DND-41 (cell line): ENCODE data around the gene HIC1.
A peak's percentile ranks its signal among the peaks of the same experiment; 100 is the strongest.

ENCODE experiments used
- ATAC-seq: fragments of 200-7000 bp; cut with Tn5 transposase; 3 replicates; pipeline ENCODE4 v1.9.1; 2021; ENCODE audit warnings: low read depth; ENCODE audit not compliant: insufficient read depth
- DNase-seq: peaks from one replicate; pipeline ENCODE4 v3.0.0-alpha.2; 2020
- H2AFZ ChIP-seq: 2 replicates; pipeline ENCODE4 v1.6.0; 2012; ENCODE audit warnings: low read depth, low read length
- H3K27ac ChIP-seq: 2 replicates; pipeline ENCODE4 v1.5.1; 2012; ENCODE audit warnings: low read length, inconsistent platforms
- H3K27me3 ChIP-seq: fragments of 200-600 bp; sonication (generic); 2 replicates; pipeline ENCODE4 v1.6.0; 2012; ENCODE audit warnings: low read length, mild to moderate bottlenecking, inconsistent platforms; ENCODE audit not compliant: insufficient read depth, poor library complexity
- H3K36me3 ChIP-seq: 2 replicates; pipeline ENCODE4 v1.5.1; 2012; ENCODE audit warnings: low read length, inconsistent platforms; ENCODE audit not compliant: insufficient read depth
- H3K4me1 ChIP-seq: 2 replicates; pipeline ENCODE4 v1.5.1; 2012; ENCODE audit warnings: mild to moderate bottlenecking, low read length; ENCODE audit not compliant: insufficient read depth
- H3K4me2 ChIP-seq: 2 replicates; pipeline ENCODE4 v1.6.0; 2012; ENCODE audit warnings: mild to moderate bottlenecking, moderate library complexity, low read length, inconsistent platforms; ENCODE audit not compliant: insufficient read depth
- H3K4me3 ChIP-seq, 2 experiments: fragments of 200-600 bp in 1 of 2; shearing (Covaris generic) in 1 of 2; 2 replicates each; pipeline ENCODE4 v1.5.1; 2012 to 2016; ENCODE audit warnings: inconsistent platforms in 2 of 2, low read length in 2 of 2, mild to moderate bottlenecking in 2 of 2, low read depth in 1 of 2, moderate library complexity in 1 of 2
- H3K79me2 ChIP-seq: 2 replicates; pipeline ENCODE4 v1.6.0; 2012; ENCODE audit warnings: low read length, inconsistent platforms; ENCODE audit not compliant: insufficient read depth
- H3K9ac ChIP-seq: 2 replicates; pipeline ENCODE4 v1.6.0; 2012; ENCODE audit warnings: low read depth, mild to moderate bottlenecking, inconsistent platforms, low read length, moderate library complexity
- H3K9me3 ChIP-seq: 2 replicates; pipeline ENCODE4 v1.5.1; 2012; ENCODE audit warnings: low read length, moderate library complexity, mild to moderate bottlenecking, inconsistent platforms; ENCODE audit not compliant: insufficient read depth, severe bottlenecking
- H4K20me1 ChIP-seq: 2 replicates; pipeline ENCODE4 v1.6.0; 2012; ENCODE audit warnings: low read length; ENCODE audit not compliant: insufficient read depth
- CTCF ChIP-seq: IDR thresholded peaks from 2 replicates; pipeline ENCODE4 v1.5.1; 2012; ENCODE audit warnings: borderline replicate concordance, low read length, moderate library complexity, mild to moderate bottlenecking; ENCODE audit not compliant: poor library complexity, severe bottlenecking; ENCODE audit errors: extremely low read depth
- EZH2 ChIP-seq: IDR thresholded peaks from 3 replicates; pipeline ENCODE4 v1.6.1; 2012; ENCODE audit warnings: borderline replicate concordance, low read depth, mild to moderate bottlenecking, moderate library complexity, low read length, inconsistent platforms; ENCODE audit not compliant: severe bottlenecking

The HIC1 gene

GRCh38 chr17:2094891-2095535 is 40.1 kb downstream of the HIC1 start:
- DNase-seq (no peak), ATAC-seq (no peak)
- peaks cover 12% of the 10 kb centered on the region for H3K4me1 ChIP-seq
- H3K9me3 ChIP-seq: no peaks in the 10 kb centered on the region
- H3K27me3 ChIP-seq: no peaks in the 10 kb centered on the region
- TF ChIP-seq CTCF: peak; percentile 31
- TF ChIP-seq EZH2: no peak
- H3K9ac ChIP-seq: no peak overlapping the region
- no peak overlapping the region for H3K27ac ChIP-seq
- H4K20me1 ChIP-seq: peaks cover 5% of the 10 kb centered on the region; the same call in 1 of the 2 replicates
- H3K79me2 ChIP-seq: no peaks in the 10 kb centered on the region
- no peak overlapping the region for H2AFZ ChIP-seq
- H3K4me2 ChIP-seq: no peak overlapping the region
- H3K36me3 ChIP-seq: peaks cover 3% of the 10 kb centered on the region; the same call in 1 of the 2 replicates
- H3K4me3 ChIP-seq: no peak overlapping the region

GRCh38 chr17:2095536-2095910 is 40.6 kb downstream of the HIC1 start:
- TF ChIP-seq CTCF (no peak), EZH2 (no peak)
- DNase-seq (no peak), ATAC-seq (no peak)
- H3K27me3 ChIP-seq: no peaks in the 10 kb centered on the region
- no peaks in the 10 kb centered on the region for H3K9me3 ChIP-seq
- no peak overlapping the region for H3K4me2 ChIP-seq
- H3K4me3 ChIP-seq: no peak overlapping the region
- H3K27ac ChIP-seq: no peak overlapping the region
- no peak overlapping the region for H3K9ac ChIP-seq
- peaks cover 7% of the 10 kb centered on the region for H3K4me1 ChIP-seq
- H3K79me2 ChIP-seq: no peaks in the 10 kb centered on the region
- H2AFZ ChIP-seq: no peak overlapping the region
- peaks cover 3% of the 10 kb centered on the region; the same call in 1 of the 2 replicates for H3K36me3 ChIP-seq
- H4K20me1 ChIP-seq: peaks cover 5% of the 10 kb centered on the region; the same call in 1 of the 2 replicates

GRCh38 chr17:2101448-2102257 is 46.8 kb downstream of the HIC1 start:
- no peak overlapping the region for H3K4me2 ChIP-seq
- H3K79me2 ChIP-seq: no peaks in the 10 kb centered on the region
- ATAC-seq: no peak; the same call in 2 of the 3 replicates
- H3K4me3 ChIP-seq: no peak overlapping the region
- H3K9ac ChIP-seq: no peak overlapping the region
- no peak overlapping the region for H2AFZ ChIP-seq
- no peaks in the 10 kb centered on the region for H3K27me3 ChIP-seq
- H3K4me1 ChIP-seq: no peaks in the 10 kb centered on the region
- H4K20me1 ChIP-seq: 0 out of 2 replicates have a peak, but pooled peaks cover under 1% of the 10 kb centered on the region
- H3K27ac ChIP-seq: no peak overlapping the region
- no peaks in the 10 kb centered on the region for H3K9me3 ChIP-seq
- no peak for TF ChIP-seq CTCF
- TF ChIP-seq EZH2: no peak
- H3K36me3 ChIP-seq: no peaks in the 10 kb centered on the region
- DNase-seq: peak; percentile 32
